PFSK-1 (cell line): ENCODE data around the gene STIP1.

Source experiments
- POLR2AphosphoS5 ChIP-seq: IDR thresholded peaks from 2 replicates; pipeline ENCODE4 v1.6.1; 2012; ENCODE audit warnings: low read depth, mild to moderate bottlenecking, control low read depth, low read length, moderate library complexity
- TAF1 ChIP-seq: IDR thresholded peaks from 2 replicates; pipeline ENCODE4 v1.6.1; 2012; ENCODE audit warnings: low read length, control low read depth, borderline replicate concordance; ENCODE audit not compliant: insufficient read depth
- TF ChIP-seq, protein P1 (sequence below), 2 experiments: IDR thresholded peaks; 2 replicates each; pipeline versions ENCODE4 v1.6.1 to v1.8.0; 2011 to 2012; ENCODE audit warnings: low read depth in 2 of 2, low read length in 2 of 2, control low read depth in 1 of 2, inconsistent platforms in 1 of 2, mild to moderate bottlenecking in 1 of 2, moderate library complexity in 1 of 2; ENCODE audit not compliant: insufficient read depth in 1 of 2

DNA sequence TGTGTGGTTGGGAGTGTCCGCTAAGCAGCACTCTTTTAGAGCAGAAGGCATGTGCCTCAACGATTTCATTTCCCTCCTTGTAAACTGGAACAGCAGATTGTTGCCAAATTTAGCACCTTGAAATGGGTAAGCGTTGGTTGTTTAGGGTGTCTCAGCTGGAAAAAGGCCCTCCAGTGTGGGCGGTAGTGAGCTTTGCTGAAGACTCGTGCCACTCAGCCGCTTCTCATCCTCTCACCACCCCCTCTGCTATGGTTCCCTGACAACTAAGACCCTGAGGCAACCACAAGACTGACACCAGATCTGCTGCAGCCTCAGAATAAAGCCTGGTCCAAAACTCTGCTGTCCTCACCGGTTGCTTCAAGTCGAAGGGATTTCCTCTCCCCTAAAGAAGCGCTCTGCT is 10.7 kb downstream of the STIP1 start:
- TF ChIP-seq, protein P1, sequence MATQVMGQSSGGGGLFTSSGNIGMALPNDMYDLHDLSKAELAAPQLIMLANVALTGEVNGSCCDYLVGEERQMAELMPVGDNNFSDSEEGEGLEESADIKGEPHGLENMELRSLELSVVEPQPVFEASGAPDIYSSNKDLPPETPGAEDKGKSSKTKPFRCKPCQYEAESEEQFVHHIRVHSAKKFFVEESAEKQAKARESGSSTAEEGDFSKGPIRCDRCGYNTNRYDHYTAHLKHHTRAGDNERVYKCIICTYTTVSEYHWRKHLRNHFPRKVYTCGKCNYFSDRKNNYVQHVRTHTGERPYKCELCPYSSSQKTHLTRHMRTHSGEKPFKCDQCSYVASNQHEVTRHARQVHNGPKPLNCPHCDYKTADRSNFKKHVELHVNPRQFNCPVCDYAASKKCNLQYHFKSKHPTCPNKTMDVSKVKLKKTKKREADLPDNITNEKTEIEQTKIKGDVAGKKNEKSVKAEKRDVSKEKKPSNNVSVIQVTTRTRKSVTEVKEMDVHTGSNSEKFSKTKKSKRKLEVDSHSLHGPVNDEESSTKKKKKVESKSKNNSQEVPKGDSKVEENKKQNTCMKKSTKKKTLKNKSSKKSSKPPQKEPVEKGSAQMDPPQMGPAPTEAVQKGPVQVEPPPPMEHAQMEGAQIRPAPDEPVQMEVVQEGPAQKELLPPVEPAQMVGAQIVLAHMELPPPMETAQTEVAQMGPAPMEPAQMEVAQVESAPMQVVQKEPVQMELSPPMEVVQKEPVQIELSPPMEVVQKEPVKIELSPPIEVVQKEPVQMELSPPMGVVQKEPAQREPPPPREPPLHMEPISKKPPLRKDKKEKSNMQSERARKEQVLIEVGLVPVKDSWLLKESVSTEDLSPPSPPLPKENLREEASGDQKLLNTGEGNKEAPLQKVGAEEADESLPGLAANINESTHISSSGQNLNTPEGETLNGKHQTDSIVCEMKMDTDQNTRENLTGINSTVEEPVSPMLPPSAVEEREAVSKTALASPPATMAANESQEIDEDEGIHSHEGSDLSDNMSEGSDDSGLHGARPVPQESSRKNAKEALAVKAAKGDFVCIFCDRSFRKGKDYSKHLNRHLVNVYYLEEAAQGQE (IDR thresholded peaks at IDR 0.05; ENCODE audit: insufficient read depth in 1 of 2, low read depth in 2 of 2, low read length in 2 of 2): no peak
- TF ChIP-seq POLR2AphosphoS5 (no peak), TAF1 (no peak)
